ENCODE results near the gene NT5DC2.

Gene NT5DC2

GRCh38 chr3:52524258-52524751 lies 9.4 kb downstream of the NT5DC2 start:
- DNase-seq = no peak

- no peak for DNase-seq
These were observed 10.0 kb downstream of the NT5DC2 start for GRCh38 chr3:52523386-52524257.

GRCh38 chr3:52522651-52523251 lies 10.9 kb downstream of the NT5DC2 start:
- DNase-seq = no peak

- no peak for DNase-seq
These were observed 11.6 kb downstream of the NT5DC2 start for GRCh38 chr3:52521881-52522650.

GRCh38 chr3:52521488-52521824 lies 12.2 kb downstream of the NT5DC2 start:
- DNase-seq = no peak

GRCh38 chr3:52520716-52521487 lies 12.8 kb downstream of the NT5DC2 start:
- DNase-seq = no peak

GRCh38 chr3:52520141-52520667 lies 13.5 kb downstream of the NT5DC2 start:
- DNase-seq = no peak

- DNase-seq = no peak
These were observed 14.1 kb downstream of the NT5DC2 start for GRCh38 chr3:52519445-52520140.

GRCh38 chr3:52518723-52519444 lies 14.8 kb downstream of the NT5DC2 start:
- DNase-seq = no peak

GRCh38 chr3:52517796-52518722 lies 15.6 kb downstream of the NT5DC2 start:
- DNase-seq = no peak

- DNase-seq = no peak
These were observed 17.0 kb downstream of the NT5DC2 start for GRCh38 chr3:52516509-52517195.

- no peak for DNase-seq
These were observed 18.5 kb downstream of the NT5DC2 start for GRCh38 chr3:52515192-52515591.

- no peak for DNase-seq
These were observed 19.1 kb downstream of the NT5DC2 start for GRCh38 chr3:52514576-52514975.

- DNase-seq = no peak
These were observed 20.4 kb downstream of the NT5DC2 start for GRCh38 chr3:52513281-52513680.

GRCh38 chr3:52512727-52513126 lies 20.9 kb downstream of the NT5DC2 start:
- no peak for DNase-seq

GRCh38 chr3:52512105-52512504 lies 21.6 kb downstream of the NT5DC2 start:
- no peak for DNase-seq

- DNase-seq = no peak
These were observed 22.1 kb downstream of the NT5DC2 start for GRCh38 chr3:52511509-52511908.

- DNase-seq = no peak
These were observed 23.8 kb downstream of the NT5DC2 start for GRCh38 chr3:52509753-52510328.

GRCh38 chr3:52507359-52507758 lies 26.3 kb downstream of the NT5DC2 start:
- DNase-seq = no peak

Data from activated CD4-positive, alpha-beta T cell treated with anti-CD3 and anti-CD28 coated beads, Interleukin-2, amount 50 U/mL, for 16 hours (primary cell).